Measurements from ENCODE around the gene DAPP1.

The DAPP1 gene

DNA sequence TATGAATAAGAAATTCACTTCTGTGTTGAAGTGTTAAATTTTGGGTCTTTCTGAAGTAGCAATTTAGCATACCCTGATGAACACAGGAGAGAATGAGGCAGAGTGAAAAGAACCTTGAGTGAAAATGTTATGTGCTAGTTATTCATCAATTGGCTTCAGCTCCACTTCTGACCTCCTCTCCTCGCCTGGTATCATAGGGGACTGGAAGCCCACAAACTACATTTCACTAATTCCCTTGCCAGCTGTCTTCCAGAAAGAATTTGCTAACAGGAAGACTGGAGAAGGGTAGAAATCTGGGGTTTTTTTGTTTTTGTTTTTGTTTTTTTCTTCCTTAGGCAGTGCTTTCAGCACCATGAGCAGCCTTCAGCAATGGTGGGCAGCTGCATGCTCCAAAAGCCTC is 5.5 kb upstream of the DAPP1 start:
- no peak overlapping the region for H3K4me3 ChIP-seq (ENCODE audit: low read length)
- TF ChIP-seq, protein P1, sequence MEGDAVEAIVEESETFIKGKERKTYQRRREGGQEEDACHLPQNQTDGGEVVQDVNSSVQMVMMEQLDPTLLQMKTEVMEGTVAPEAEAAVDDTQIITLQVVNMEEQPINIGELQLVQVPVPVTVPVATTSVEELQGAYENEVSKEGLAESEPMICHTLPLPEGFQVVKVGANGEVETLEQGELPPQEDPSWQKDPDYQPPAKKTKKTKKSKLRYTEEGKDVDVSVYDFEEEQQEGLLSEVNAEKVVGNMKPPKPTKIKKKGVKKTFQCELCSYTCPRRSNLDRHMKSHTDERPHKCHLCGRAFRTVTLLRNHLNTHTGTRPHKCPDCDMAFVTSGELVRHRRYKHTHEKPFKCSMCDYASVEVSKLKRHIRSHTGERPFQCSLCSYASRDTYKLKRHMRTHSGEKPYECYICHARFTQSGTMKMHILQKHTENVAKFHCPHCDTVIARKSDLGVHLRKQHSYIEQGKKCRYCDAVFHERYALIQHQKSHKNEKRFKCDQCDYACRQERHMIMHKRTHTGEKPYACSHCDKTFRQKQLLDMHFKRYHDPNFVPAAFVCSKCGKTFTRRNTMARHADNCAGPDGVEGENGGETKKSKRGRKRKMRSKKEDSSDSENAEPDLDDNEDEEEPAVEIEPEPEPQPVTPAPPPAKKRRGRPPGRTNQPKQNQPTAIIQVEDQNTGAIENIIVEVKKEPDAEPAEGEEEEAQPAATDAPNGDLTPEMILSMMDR (conservative IDR thresholded peaks at IDR 0.05; ENCODE audit: low read length) = no peak
- no peak for DNase-seq (ENCODE audit: low read depth)

DNA sequence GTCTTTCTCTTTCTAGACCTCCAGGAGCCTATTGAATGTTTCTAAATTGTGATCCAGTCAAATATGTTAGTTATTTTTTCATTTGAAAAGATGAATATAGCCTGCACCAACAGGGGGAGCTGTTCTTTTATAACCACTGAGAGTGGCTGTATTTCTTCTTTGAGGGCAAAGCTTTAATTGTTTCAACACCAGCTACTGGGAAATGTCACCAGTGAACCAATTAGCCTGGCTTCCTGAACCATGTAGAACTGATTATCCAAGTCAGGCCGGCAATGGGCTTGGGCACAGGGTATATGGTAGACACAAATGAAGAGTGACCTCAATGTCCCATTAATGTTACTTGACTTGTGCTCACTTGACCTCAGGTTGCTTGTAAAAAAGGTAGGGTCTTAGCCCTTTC is 4.8 kb upstream of the DAPP1 start:
- TF ChIP-seq, protein P1 (conservative IDR thresholded peaks at IDR 0.05; ENCODE audit: low read length) = peak; percentile 50

DNA sequence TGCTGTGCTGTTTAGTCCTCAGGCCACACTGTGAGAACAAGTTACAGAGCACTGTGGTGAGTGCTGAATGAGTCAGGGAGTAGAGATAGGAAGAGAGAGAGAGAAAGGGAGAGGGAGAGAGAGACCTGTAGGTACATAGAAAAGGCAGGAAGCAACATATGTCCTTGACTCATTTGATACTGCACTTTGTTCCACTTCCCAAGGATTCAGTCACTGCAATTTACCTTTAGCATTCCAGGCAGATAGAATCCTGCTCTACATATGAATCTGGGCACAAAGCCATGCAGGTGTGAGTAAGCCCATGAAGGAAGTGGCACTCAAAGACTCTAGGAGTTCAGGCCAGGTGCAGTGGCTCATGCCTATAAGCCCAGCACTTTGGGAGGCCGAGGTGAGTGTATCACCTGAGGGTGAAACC is 1.0 kb upstream of the DAPP1 start:
- no peak for DNase-seq (ENCODE audit: low read depth)

More for the DNA sequence above, 4.8 kb upstream of the DAPP1 start:
- peak; percentile 18 for DNase-seq (ENCODE audit: low read depth)
- H3K4me3 ChIP-seq (ENCODE audit: low read length) = no peak overlapping the region

DNA sequence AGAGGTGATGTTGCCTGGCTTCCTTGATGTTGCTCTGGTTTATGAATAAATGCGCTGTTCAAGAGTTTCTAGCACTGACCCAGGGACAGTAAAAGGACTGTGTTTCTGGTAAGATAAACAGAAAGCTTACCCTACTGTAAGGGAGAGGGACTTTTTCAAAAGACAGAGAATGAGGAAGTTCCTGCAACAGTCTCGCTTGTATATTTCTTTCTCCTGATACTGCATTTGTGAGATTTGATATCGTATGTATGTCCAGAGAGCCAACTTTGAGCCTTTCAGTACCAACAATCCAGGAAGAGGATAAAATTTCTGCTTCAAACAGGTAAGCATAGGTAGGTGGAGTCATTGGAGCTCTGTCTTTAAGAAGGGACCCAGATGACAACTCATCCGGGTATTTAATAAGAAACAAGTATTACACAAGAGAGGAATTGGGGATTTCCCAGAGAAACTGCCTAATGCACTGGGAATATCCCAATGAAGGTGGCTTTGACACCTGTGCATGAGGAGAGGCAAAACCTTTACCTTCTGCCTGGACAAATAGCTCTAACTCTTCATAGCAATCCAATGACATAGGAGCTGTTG is 773 bp downstream of the DAPP1 start:
- TF ChIP-seq, protein P1 (conservative IDR thresholded peaks at IDR 0.05; ENCODE audit: low read length) = no peak
- no peak overlapping the region for H3K4me3 ChIP-seq (ENCODE audit: low read length)
- no peak for DNase-seq (ENCODE audit: low read depth)

More for the DNA sequence above, 1.0 kb upstream of the DAPP1 start:
- no peak overlapping the region for H3K4me3 ChIP-seq (ENCODE audit: low read length)
- TF ChIP-seq, protein P1 (conservative IDR thresholded peaks at IDR 0.05; ENCODE audit: low read length) = no peak

DNA sequence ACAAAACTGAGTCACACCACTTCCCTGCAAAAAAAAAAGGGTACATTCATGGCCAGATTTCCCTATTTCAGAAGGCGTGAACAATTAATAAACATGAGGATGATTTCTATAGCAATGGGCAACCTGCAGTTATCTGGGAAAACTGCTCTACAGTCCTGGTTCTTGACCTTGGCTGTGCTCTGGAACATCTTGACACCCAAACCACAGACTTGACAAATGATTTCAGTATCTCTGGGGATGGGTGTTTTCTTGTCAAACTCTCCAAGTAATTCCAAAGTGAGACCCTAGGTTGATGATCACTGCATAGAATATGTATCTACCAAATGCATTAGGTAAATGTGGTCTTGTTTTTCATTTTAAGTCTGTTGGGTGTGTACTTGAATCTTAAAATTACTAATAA is 2.0 kb downstream of the DAPP1 start:
- TF ChIP-seq, protein P1 (conservative IDR thresholded peaks at IDR 0.05; ENCODE audit: low read length) = no peak
- H3K4me3 ChIP-seq (ENCODE audit: low read length) = no peak overlapping the region
- DNase-seq (ENCODE audit: low read depth) = no peak

DNA sequence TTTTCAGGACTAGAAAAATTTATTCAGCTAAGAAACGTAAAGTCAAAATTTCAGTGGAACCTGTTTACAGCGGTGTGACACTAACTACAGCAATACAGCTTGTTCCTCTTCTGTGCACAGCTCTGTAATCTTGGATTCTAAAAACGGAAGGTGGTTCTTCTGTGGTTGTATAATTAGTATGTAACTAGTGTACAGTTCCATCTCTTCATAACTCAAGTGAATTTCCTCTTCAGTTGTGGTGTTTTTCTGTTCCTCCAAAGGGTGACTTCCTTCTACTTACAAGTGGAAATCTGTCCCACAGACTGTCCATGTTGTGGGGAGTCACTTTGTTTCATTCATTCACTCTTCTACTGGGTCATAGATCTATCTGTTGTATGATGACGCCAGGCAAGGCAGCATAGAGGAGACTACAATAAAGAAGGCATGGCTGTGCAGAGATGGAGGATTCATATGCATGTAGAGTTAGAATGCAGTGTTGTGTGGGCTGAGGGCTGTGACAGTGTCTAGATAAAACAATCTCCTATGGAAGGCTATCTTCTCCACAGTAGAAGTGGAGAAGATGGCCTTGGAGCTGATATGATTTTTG is 5.4 kb downstream of the DAPP1 start:
- no peak overlapping the region for H3K4me3 ChIP-seq (ENCODE audit: low read length)
- TF ChIP-seq, protein P1 (conservative IDR thresholded peaks at IDR 0.05; ENCODE audit: low read length) = no peak
- no peak for DNase-seq (ENCODE audit: low read depth)

DNA sequence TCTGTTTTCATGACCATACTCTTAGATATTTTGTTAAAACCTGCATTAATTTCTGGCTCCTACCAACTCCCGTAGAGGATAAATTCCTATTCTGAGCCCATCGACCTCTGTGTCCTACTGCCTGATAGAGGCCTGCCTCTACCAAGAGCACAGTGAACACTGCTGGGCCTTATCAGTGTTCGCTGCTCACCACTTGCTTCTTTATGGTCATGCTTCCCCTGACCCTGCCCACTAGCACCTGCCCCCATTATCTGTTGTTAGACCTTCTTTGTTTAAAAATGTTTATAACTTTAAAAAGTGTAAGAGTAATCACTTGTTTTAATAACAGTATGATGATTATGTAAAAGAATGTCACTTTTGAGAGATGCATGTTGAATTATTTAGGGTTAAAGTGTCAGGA is 6.1 kb downstream of the DAPP1 start:
- TF ChIP-seq, protein P1 (conservative IDR thresholded peaks at IDR 0.05; ENCODE audit: low read length) = no peak
- no peak overlapping the region for H3K4me3 ChIP-seq (ENCODE audit: low read length)
- DNase-seq (ENCODE audit: low read depth) = no peak
